ENCODE measurements around the gene TRPC6.
"Not testable (repeated sequence)": the region's sequence is repeated elsewhere in the genome, so short reads cannot be mapped to it uniquely, and the experiment has no call there.

Gene TRPC6

GRCh38 chr11:101442936-101443521 lies 140.8 kb downstream of the TRPC6 start:
- no peak for TF ChIP-seq CTCF (IDR thresholded peaks at IDR 0.05; ENCODE audit: low read depth, low read length)
- no peak overlapping the region for H3K4me3 ChIP-seq (replicated peaks in 1 of 2; ENCODE audit: low read depth in 2 of 2, low read length in 2 of 2)
- no peak for DNase-seq (ENCODE audit: low read depth in 2 of 2)

GRCh38 chr11:101442171-101442570 lies 141.6 kb downstream of the TRPC6 start:
- peak; percentile 54 to 76 for DNase-seq (ENCODE audit: low read depth in 2 of 2)
- no peak for TF ChIP-seq CTCF (IDR thresholded peaks at IDR 0.05; ENCODE audit: low read depth, low read length)
- H3K4me3 ChIP-seq (replicated peaks in 1 of 2; ENCODE audit: low read depth in 2 of 2, low read length in 2 of 2) = no peak overlapping the region

GRCh38 chr11:101441747-101442146 lies 142.1 kb downstream of the TRPC6 start:
- no peak for TF ChIP-seq CTCF (IDR thresholded peaks at IDR 0.05; ENCODE audit: low read depth, low read length)
- H3K4me3 ChIP-seq (replicated peaks in 1 of 2; ENCODE audit: low read depth in 2 of 2, low read length in 2 of 2) = no peak overlapping the region
- peak in 1 of 2 donors; percentile 7 for DNase-seq (ENCODE audit: low read depth in 2 of 2)

GRCh38 chr11:101439488-101439887 lies 144.3 kb downstream of the TRPC6 start:
- no peak overlapping the region for H3K4me3 ChIP-seq (replicated peaks in 1 of 2; ENCODE audit: low read depth in 2 of 2, low read length in 2 of 2)
- no peak for DNase-seq (ENCODE audit: low read depth in 2 of 2)
- peak; percentile 2 for TF ChIP-seq CTCF (IDR thresholded peaks at IDR 0.05; ENCODE audit: low read depth, low read length)

GRCh38 chr11:101438708-101439107 lies 145.1 kb downstream of the TRPC6 start:
- H3K4me3 ChIP-seq (replicated peaks in 1 of 2; ENCODE audit: low read depth in 2 of 2, low read length in 2 of 2) = not testable (repeated sequence)

GRCh38 chr11:101438126-101438525 lies 145.7 kb downstream of the TRPC6 start:
- H3K4me3 ChIP-seq (replicated peaks in 1 of 2; ENCODE audit: low read depth in 2 of 2, low read length in 2 of 2) = no peak overlapping the region
- TF ChIP-seq CTCF (IDR thresholded peaks at IDR 0.05; ENCODE audit: low read depth, low read length) = no peak
- DNase-seq (ENCODE audit: low read depth in 2 of 2) = no peak

More at GRCh38 chr11:101438708-101439107, 145.1 kb downstream of the TRPC6 start:
- DNase-seq (ENCODE audit: low read depth in 2 of 2) = not testable (repeated sequence)

- peak; percentile 70 for TF ChIP-seq CTCF (IDR thresholded peaks at IDR 0.05; ENCODE audit: low read depth, low read length)
- peak; percentile 51 to 67 for DNase-seq (ENCODE audit: low read depth in 2 of 2)
- H3K4me3 ChIP-seq (replicated peaks in 1 of 2; ENCODE audit: low read depth in 2 of 2, low read length in 2 of 2) = no peak overlapping the region
Observed at GRCh38 chr11:101436511-101437142, 147.2 kb downstream of the TRPC6 start.

Measured in cardiac fibroblast (primary cell).